PC-3 (cell line): ENCODE results near the gene LAMC2. TPM values are rescaled to one million over a fixed set of nuclear protein-coding genes. Genes with fewer than 3 reads are reported as not detected.

Experiments
- ATAC-seq: fragments of 200-7000 bp; cut with Tn5 transposase; 2 replicates; pipeline ENCODE4 v1.9.1; 2020; ENCODE audit warnings: mild to moderate bottlenecking, moderate library complexity
- BruUV-seq: library from RNA; stranded (reverse); fragments of 400-500 nt; replicated peaks from 2 replicates; lab custom pipeline; 2021; lab: Mats Ljungman, UMichigan
- CTCF ChIA-PET: fragments of 300-600 bp; sonication (Branson Sonifier 250); formaldehyde crosslinking; loops from one replicate; lab custom pipeline; 2022; ENCODE audit warnings: antibody characterized with exemption; lab: Charles Lee
- POLR2A ChIA-PET: fragments of 300-600 bp; sonication (Branson Sonifier 250); formaldehyde crosslinking; loops from one replicate; lab custom pipeline; 2022; ENCODE audit warnings: antibody characterized with exemption; ENCODE audit not compliant: unreplicated experiment; lab: Charles Lee
- DNase-seq: peaks from one replicate; pipeline ENCODE4 v3.0.0-alpha.2; 2015
- H2AFZ ChIP-seq: fragments of 300-600 bp; sonication (generic); 2 replicates; pipeline ENCODE4 v1.6.0; 2016; ENCODE audit warnings: antibody characterized with exemption, low read length
- H3F3A ChIP-seq: fragments of 300-600 bp; sonication (generic); one replicate; pipeline ENCODE4 v1.6.0; 2017; ENCODE audit warnings: antibody characterized with exemption, low read length, control low read depth, mild to moderate bottlenecking; ENCODE audit not compliant: unreplicated experiment
- H3K27ac ChIP-seq: fragments of 300-600 bp; sonication (generic); 2 replicates; pipeline ENCODE4 v1.5.1; 2016; ENCODE audit warnings: mild to moderate bottlenecking, low read length
- H3K27me3 ChIP-seq: fragments of 300-600 bp; sonication (generic); 2 replicates; pipeline ENCODE4 v1.6.1; 2016; ENCODE audit warnings: low read length, mixed read lengths
- H3K36me3 ChIP-seq: fragments of 300-600 bp; sonication (generic); 2 replicates; pipeline ENCODE4 v1.6.1; 2016; ENCODE audit warnings: low read depth, mixed run types, low read length, mixed read lengths
- H3K4me1 ChIP-seq: fragments of 300-600 bp; sonication (generic); 2 replicates; pipeline ENCODE4 v1.5.1; 2016; ENCODE audit warnings: low read length; ENCODE audit not compliant: insufficient read depth
- H3K4me2 ChIP-seq: fragments of 300-600 bp; sonication (generic); 2 replicates; pipeline ENCODE4 v1.6.0; 2016; ENCODE audit warnings: low read length
- H3K4me3 ChIP-seq: fragments of 300-600 bp; sonication (generic); 2 replicates; pipeline ENCODE4 v1.5.1; 2016; ENCODE audit warnings: mild to moderate bottlenecking, low read length, mixed read lengths
- H3K79me2 ChIP-seq: fragments of 300-600 bp; sonication (generic); 2 replicates; pipeline ENCODE4 v1.6.1; 2017; ENCODE audit warnings: low read length, mixed read lengths
- H3K9ac ChIP-seq: fragments of 300-600 bp; sonication (generic); 2 replicates; pipeline ENCODE4 v1.6.0; 2016; ENCODE audit warnings: mild to moderate bottlenecking, low read length
- H3K9me2 ChIP-seq: fragments of 300-600 bp; sonication (generic); replicated peaks from 2 replicates; pipeline ENCODE4 v1.6.1; 2016; ENCODE audit warnings: mixed run types, low read length, mixed read lengths
- H3K9me3 ChIP-seq: fragments of 300-600 bp; sonication (generic); 2 replicates; pipeline ENCODE4 v1.6.1; 2016; ENCODE audit warnings: low read length, mixed read lengths
- H4K20me1 ChIP-seq: fragments of 300-600 bp; sonication (generic); 2 replicates; pipeline ENCODE4 v1.6.1; 2016; ENCODE audit warnings: low read length, mixed read lengths
- EZH2 ChIP-seq: fragments of 300-600 bp; sonication (generic); IDR thresholded peaks from one replicate; pipeline ENCODE4 v1.6.1; 2017; ENCODE audit warnings: antibody characterized with exemption, mild to moderate bottlenecking, low read length; ENCODE audit not compliant: unreplicated experiment
- EZH2phosphoT487 ChIP-seq: fragments of 300-600 bp; sonication (generic); IDR thresholded peaks from 2 replicates; pipeline ENCODE4 v1.6.1; 2018; ENCODE audit warnings: mild to moderate bottlenecking, antibody characterized with exemption, low read length, borderline replicate concordance
- intact Hi-C: fragments of 100-400 bp; cut with micrococcal nuclease; formaldehyde crosslinking; loops from 2 replicates; pipeline ENCODE4 v1.9.0; 2023
- total RNA-seq: library from RNA; depleted of rRNA; stranded (reverse); fragments of >200 nt; gene quantifications from 2 replicates; pipeline ENCODE4 v1.2.3, GENCODE V29; 2014
- TF ChIP-seq, protein P1 (sequence below): fragments of 300-600 bp; sonication (generic); conservative IDR thresholded peaks from 2 replicates; pipeline ENCODE4 v1.5.1; 2017; ENCODE audit warnings: antibody characterized with exemption, low read depth, mild to moderate bottlenecking, low read length

Gene LAMC2
- total RNA-seq, 1 experiment from 2014 or later, result 105 TPM

- H3K4me2 ChIP-seq, result no peak overlapping the region
- no peaks in the 10 kb centered on the region; the same call in 1 of the 2 replicates for H3K36me3 ChIP-seq
- H3F3A ChIP-seq, result peaks cover 5% of the 10 kb centered on the region
- no peak overlapping the region for H3K9ac ChIP-seq
- H3K4me1 ChIP-seq, result peaks cover 19% of the 10 kb centered on the region
- no peak overlapping the region for H3K27ac ChIP-seq
- DNase-seq (no peak), ATAC-seq (no peak)
- intact Hi-C loops, result no loop called here
- H3K9me2 ChIP-seq, result no peaks in the 10 kb centered on the region
- POLR2A ChIA-PET, result no interaction called here
- no peak for TF ChIP-seq EZH2
- TF ChIP-seq, protein P1, sequence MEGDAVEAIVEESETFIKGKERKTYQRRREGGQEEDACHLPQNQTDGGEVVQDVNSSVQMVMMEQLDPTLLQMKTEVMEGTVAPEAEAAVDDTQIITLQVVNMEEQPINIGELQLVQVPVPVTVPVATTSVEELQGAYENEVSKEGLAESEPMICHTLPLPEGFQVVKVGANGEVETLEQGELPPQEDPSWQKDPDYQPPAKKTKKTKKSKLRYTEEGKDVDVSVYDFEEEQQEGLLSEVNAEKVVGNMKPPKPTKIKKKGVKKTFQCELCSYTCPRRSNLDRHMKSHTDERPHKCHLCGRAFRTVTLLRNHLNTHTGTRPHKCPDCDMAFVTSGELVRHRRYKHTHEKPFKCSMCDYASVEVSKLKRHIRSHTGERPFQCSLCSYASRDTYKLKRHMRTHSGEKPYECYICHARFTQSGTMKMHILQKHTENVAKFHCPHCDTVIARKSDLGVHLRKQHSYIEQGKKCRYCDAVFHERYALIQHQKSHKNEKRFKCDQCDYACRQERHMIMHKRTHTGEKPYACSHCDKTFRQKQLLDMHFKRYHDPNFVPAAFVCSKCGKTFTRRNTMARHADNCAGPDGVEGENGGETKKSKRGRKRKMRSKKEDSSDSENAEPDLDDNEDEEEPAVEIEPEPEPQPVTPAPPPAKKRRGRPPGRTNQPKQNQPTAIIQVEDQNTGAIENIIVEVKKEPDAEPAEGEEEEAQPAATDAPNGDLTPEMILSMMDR, result no peak
- TF ChIP-seq EZH2phosphoT487, result no peak
- peaks cover 59% of the 10 kb centered on the region for H3K79me2 ChIP-seq
- no peak overlapping the region for H2AFZ ChIP-seq
- CTCF ChIA-PET, result no interaction called here
- no peaks in the 10 kb centered on the region for H3K27me3 ChIP-seq
- BruUV-seq, result no TSS peak
- H4K20me1 ChIP-seq, result no peaks in the 10 kb centered on the region
- H3K9me3 ChIP-seq, result no peaks in the 10 kb centered on the region
- H3K4me3 ChIP-seq, result no peak overlapping the region
Observed at GRCh38 chr1:183197762-183198161, 11.7 kb downstream of the LAMC2 start.

DNA sequence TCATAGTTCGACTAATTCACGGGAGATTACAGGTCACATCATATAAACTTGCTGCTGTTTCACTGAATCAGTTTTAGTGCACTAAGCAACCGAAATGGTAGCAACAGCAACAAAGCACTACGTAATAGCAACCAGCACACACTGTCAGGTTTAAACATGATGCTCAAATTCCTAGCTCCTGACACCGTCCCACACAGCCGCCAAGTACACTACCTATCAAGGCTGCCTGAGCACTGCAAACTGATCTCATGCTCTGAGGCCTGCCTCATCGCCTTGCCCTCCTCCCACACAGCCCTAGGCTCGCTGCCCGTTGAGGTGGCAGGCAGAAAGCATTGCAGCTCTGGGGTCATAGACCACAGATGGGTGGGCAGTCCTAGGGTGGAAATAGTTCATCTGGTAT lies 12.4 kb downstream of the LAMC2 start:
- Histone ChIP-seq H3K9me3 (no peaks in the 10 kb centered on the region), H3K79me2 (peaks cover 58% of the 10 kb centered on the region), H4K20me1 (no peaks in the 10 kb centered on the region), H3K4me3 (no peak overlapping the region), H3K4me2 (no peak overlapping the region), H3K4me1 (peaks cover 20% of the 10 kb centered on the region), H3K9me2 (no peaks in the 10 kb centered on the region), H3K36me3 (peaks cover under 1% of the 10 kb centered on the region; the same call in 1 of the 2 replicates), H3K27me3 (no peaks in the 10 kb centered on the region), H3K9ac (no peak overlapping the region), H2AFZ (no peak overlapping the region), H3K27ac (no peak overlapping the region), H3F3A (peaks cover 5% of the 10 kb centered on the region)
- no TSS peak for BruUV-seq
- intact Hi-C loops, result no loop called here
- ChIA-PET CTCF (no interaction called here), POLR2A (no interaction called here)
- TF ChIP-seq EZH2, result no peak
- TF ChIP-seq, protein P1, result no peak
- ATAC-seq (no peak), DNase-seq (no peak)

DNA sequence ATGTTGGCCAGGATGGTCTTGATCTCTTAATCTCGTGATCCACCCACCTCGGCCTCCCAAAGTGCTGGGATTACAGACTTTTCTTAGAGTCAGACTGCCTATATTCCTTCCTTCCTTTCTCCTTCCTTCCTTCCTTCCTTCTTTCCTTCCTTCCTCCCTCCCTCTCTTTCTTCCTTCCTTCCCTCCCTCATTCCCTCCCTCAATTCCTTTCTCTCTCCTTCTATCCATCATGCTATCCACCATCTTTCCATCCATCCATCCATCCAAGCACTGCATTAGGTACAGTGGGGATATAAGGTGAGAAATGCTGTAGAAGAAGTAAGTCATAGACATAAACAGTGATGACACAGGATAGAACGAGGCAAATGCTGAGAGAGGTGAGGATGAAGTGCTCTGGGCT lies 13.2 kb downstream of the LAMC2 start:
- POLR2A ChIA-PET, result no interaction called here
- H2AFZ ChIP-seq, result no peak overlapping the region
- H3K27ac ChIP-seq, result no peak overlapping the region
- CTCF ChIA-PET, result no interaction called here
- peaks cover 61% of the 10 kb centered on the region for H3K79me2 ChIP-seq
- no peak for ATAC-seq
- peaks cover 3% of the 10 kb centered on the region; the same call in 1 of the 2 replicates for H3K36me3 ChIP-seq
- H3K9me2 ChIP-seq, result no peaks in the 10 kb centered on the region
- no peak overlapping the region for H3K9ac ChIP-seq
- peaks cover 17% of the 10 kb centered on the region for H3K4me1 ChIP-seq
- H3F3A ChIP-seq, result peaks cover 5% of the 10 kb centered on the region
- H3K4me3 ChIP-seq, result no peak overlapping the region
- no peak for TF ChIP-seq EZH2
- TF ChIP-seq EZH2phosphoT487, result no peak
- TF ChIP-seq, protein P1, result no peak
- no peaks in the 10 kb centered on the region for H3K27me3 ChIP-seq
- H3K9me3 ChIP-seq, result no peaks in the 10 kb centered on the region
- H3K4me2 ChIP-seq, result no peak overlapping the region
- H4K20me1 ChIP-seq, result no peaks in the 10 kb centered on the region
- intact Hi-C loops, result no loop called here
- no TSS peak for BruUV-seq
- DNase-seq, result no peak
